Activated B cell treated with CpG ODN at 0.5 μM for 24 hours (primary cell): ENCODE measurements around the gene YARS1. TPM values are rescaled to one million over a fixed set of nuclear protein-coding genes. Genes with fewer than 3 reads are reported as not detected.

Experiments
- ATAC-seq: fragments of 200-7000 bp; cut with Tn5 transposase; one replicate; pipeline ENCODE4 v1.10.0; 2021; ENCODE audit warnings: low read depth, mild to moderate bottlenecking, moderate library complexity
- CTCF ChIA-PET: fragments of 350-600 bp; sonication (Branson Sonifier 250); formaldehyde crosslinking; loops from one replicate; lab custom pipeline; 2021; ENCODE audit warnings: antibody characterized with exemption; lab: Charles Lee
- POLR2A ChIA-PET: fragments of 350-600 bp; sonication (Branson Sonifier 250); formaldehyde crosslinking; loops from one replicate; lab custom pipeline; 2021; ENCODE audit warnings: antibody characterized with exemption; lab: Charles Lee
- DNase-seq: peaks from one replicate; pipeline ENCODE4 v3.0.0; 2022
- H3K27ac Mint-ChIP-seq: one replicate; pipeline ENCODE4 v1.8.0; 2020; ENCODE audit warnings: mixed read lengths
- H3K27me3 Mint-ChIP-seq: one replicate; pipeline ENCODE4 v1.8.0; 2021; ENCODE audit warnings: mixed read lengths
- H3K36me3 Mint-ChIP-seq: one replicate; pipeline ENCODE4 v1.8.0; 2021; ENCODE audit warnings: low read depth, mixed read lengths
- H3K4me1 Mint-ChIP-seq: one replicate; pipeline ENCODE4 v1.8.0; 2021; ENCODE audit warnings: mixed read lengths
- H3K4me3 Mint-ChIP-seq: one replicate; pipeline ENCODE4 v1.8.0; 2020; ENCODE audit warnings: mild to moderate bottlenecking, mixed read lengths
- H3K9me3 Mint-ChIP-seq: one replicate; pipeline ENCODE4 v1.8.0; 2020; ENCODE audit warnings: mixed read lengths
- intact Hi-C: fragments of 100-400 bp; cut with micrococcal nuclease; formaldehyde crosslinking; loops from one replicate; pipeline ENCODE4 v1.15.1; 2024
- total RNA-seq: library from RNA; stranded (reverse); gene quantifications from 2 replicates; pipeline ENCODE4 v1.2.3, GENCODE V29; 2022
- TF ChIP-seq, protein P1 (sequence below): fragments of 200-600 bp; IDR thresholded peaks from one replicate; pipeline ENCODE4 v1.8.0; 2022; ENCODE audit warnings: antibody characterized with exemption, mild to moderate bottlenecking

The YARS1 gene
- total RNA-seq, 1 donor from 2014 or later: 232 TPM

DNA sequence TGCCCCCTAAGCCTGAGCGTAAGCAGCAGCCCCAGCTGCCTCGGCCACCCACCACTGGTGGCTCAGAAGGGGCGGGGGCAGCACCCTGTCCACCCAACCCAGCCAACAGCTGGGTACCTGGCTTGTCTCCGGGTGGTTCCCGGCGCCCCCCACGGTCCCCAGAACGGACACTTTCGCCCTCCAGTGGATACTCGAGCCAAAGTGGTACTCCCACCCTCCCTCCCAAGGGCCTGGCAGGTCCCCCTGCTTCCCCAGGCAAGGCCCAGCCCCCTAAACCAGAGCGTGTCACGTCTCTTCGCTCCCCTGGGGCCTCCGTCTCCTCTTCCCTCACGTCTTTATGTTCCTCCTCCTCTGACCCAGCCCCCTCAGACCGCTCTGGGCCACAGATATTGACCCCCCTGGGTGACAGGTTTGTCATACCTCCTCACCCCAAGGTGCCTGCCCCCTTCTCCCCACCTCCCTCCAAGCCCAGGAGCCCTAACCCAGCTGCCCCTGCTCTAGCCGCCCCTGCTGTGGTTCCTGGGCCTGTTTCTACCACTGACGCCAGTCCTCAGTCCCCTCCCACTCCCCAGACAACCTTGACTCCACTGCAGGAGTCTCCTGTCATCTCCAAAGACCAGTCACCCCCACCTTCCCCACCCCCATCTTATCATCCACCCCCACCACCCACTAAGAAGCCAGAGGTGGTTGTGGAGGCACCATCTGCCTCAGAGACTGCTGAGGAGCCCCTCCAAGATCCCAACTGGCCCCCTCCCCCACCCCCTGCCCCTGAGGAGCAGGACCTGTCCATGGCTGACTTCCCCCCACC lies 46.2 kb downstream of the YARS1 start:
- TF ChIP-seq, protein P1, sequence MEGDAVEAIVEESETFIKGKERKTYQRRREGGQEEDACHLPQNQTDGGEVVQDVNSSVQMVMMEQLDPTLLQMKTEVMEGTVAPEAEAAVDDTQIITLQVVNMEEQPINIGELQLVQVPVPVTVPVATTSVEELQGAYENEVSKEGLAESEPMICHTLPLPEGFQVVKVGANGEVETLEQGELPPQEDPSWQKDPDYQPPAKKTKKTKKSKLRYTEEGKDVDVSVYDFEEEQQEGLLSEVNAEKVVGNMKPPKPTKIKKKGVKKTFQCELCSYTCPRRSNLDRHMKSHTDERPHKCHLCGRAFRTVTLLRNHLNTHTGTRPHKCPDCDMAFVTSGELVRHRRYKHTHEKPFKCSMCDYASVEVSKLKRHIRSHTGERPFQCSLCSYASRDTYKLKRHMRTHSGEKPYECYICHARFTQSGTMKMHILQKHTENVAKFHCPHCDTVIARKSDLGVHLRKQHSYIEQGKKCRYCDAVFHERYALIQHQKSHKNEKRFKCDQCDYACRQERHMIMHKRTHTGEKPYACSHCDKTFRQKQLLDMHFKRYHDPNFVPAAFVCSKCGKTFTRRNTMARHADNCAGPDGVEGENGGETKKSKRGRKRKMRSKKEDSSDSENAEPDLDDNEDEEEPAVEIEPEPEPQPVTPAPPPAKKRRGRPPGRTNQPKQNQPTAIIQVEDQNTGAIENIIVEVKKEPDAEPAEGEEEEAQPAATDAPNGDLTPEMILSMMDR: no peak
- Mint-ChIP-seq H3K4me1 (no peaks in the 10 kb centered on the region), H3K36me3 (peaks cover 24% of the 10 kb centered on the region), H3K27me3 (no peaks in the 10 kb centered on the region), H3K9me3 (no peaks in the 10 kb centered on the region), H3K27ac (no peak overlapping the region), H3K4me3 (no peak overlapping the region)
- ChIA-PET CTCF (no interaction called here), POLR2A (no interaction called here)
- intact Hi-C loops: loop anchor here (5.0 kb wide), 1 partner anchor 101 kb away; the partner anchor contains the start of gene FNDC5
- DNase-seq: no peak
- no peak for ATAC-seq

DNA sequence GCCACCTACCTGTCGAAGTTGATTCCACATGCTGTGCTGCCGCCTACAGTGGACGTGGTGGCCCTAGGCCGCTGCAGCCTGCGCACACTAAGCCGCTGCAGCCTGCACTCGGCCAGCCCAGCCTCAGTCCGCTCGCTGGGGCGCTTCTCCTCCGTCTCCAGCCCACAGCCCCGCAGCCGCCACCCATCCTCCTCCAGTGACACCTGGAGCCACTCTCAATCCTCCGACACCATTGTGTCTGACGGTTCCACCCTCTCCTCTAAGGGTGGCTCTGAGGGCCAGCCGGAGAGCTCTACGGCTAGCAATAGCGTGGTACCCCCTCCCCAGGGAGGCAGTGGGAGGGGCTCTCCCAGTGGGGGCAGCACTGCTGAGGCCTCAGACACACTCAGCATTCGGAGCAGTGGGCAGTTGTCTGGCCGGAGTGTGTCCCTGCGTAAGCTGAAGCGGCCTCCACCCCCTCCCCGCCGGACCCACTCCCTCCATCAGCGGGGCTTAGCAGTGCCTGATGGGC lies 46.9 kb downstream of the YARS1 start:
- H3K27me3 Mint-ChIP-seq: no peaks in the 10 kb centered on the region
- no peaks in the 10 kb centered on the region for H3K4me1 Mint-ChIP-seq
- no peaks in the 10 kb centered on the region for H3K9me3 Mint-ChIP-seq
- intact Hi-C loops: loop anchor here (5.0 kb wide), 1 partner anchor 102 kb away; the partner anchor contains the start of gene FNDC5
- H3K36me3 Mint-ChIP-seq: peaks cover 18% of the 10 kb centered on the region
- DNase-seq: no peak
- no peak overlapping the region for H3K27ac Mint-ChIP-seq
- ChIA-PET CTCF (no interaction called here), POLR2A (no interaction called here)
- H3K4me3 Mint-ChIP-seq: no peak overlapping the region
- TF ChIP-seq, protein P1: no peak
- no peak for ATAC-seq

DNA sequence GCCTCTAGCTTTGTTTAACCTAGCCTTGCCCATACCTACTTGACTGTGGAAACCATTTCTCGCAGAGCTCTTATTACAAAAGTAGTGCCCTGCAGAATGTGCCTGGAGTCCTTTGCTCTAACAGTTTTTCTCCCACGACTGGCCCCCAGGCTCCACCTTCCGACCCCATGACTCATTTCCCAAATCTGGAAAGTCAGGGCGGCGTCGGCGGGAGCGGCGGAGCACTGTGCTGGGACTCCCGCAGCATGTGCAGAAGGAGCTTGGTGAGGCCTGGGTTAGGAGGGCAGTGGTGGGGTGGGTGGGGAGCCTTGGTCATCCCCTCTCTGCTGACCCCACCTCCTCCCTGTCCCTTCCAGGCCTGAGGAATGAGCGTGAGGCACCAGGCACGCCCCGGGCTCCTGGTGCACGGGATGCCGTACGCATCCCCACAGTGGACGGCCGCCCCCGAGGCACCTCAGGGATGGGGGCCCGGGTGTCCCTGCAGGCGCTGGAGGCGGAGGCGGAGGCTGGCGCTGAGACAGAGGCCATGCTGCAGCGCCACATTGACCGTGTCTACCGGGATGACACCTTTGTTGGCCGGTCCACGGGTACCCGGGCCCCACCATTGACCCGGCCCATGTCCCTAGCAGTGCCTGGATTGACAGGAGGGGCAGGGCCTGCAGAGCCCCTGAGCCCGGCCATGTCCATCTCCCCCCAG lies 47.5 kb downstream of the YARS1 start:
- TF ChIP-seq, protein P1: no peak
- ATAC-seq (no peak), DNase-seq (no peak)
- intact Hi-C loops: loop anchor here (5.0 kb wide), 1 partner anchor 103 kb away; the partner anchor contains the start of gene FNDC5
- no peak overlapping the region for H3K4me3 Mint-ChIP-seq
- no peaks in the 10 kb centered on the region for H3K4me1 Mint-ChIP-seq
- ChIA-PET POLR2A (no interaction called here), CTCF (interaction anchor here (1.1 kb wide), 1 partner anchor 249 kb away, joined by 4 read pairs; no protein-coding TSS in a partner anchor)
- H3K9me3 Mint-ChIP-seq: no peaks in the 10 kb centered on the region
- H3K27ac Mint-ChIP-seq: no peak overlapping the region
- H3K27me3 Mint-ChIP-seq: no peaks in the 10 kb centered on the region
- peaks cover 12% of the 10 kb centered on the region for H3K36me3 Mint-ChIP-seq

DNA sequence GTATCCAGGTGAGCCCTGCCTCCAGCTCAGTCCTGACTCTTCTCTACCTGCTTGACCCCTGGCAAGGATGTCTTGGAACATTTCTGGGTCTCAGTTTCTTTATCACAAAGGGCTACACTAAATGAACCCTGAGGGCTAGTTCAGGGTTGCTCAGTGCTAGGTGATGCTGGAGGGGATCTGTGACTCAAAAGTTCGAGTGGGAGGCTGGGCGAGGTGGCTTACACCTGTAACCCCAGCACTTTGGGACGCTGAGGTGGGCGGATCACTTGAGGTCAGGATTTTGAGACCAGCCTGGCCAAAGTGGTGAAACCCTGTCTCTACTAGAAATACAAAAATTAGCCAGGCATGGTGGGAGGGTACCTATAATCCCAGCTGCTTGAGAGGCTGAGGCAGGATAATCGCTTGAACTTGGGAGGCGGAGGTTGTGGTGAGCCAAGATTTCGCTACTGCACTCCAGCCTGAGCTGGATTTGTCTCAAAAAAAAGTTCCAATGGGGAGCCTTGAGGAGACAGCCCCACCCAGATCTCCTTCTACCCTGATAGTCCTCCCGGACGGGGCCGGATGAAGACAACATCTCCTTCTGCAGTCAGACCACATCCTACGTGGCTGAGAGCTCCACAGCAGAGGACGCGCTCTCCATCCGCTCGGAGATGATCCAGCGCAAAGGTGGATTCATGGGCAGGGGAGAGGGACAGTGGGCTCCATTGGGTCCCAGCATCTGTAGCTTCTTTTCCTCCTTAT lies 48.9 kb downstream of the YARS1 start:
- no peaks in the 10 kb centered on the region for H3K4me1 Mint-ChIP-seq
- H3K27me3 Mint-ChIP-seq: no peaks in the 10 kb centered on the region
- H3K36me3 Mint-ChIP-seq: peaks cover 3% of the 10 kb centered on the region
- no peak overlapping the region for H3K27ac Mint-ChIP-seq
- CTCF ChIA-PET: no interaction called here
- no peak for ATAC-seq
- no peak overlapping the region for H3K4me3 Mint-ChIP-seq
- H3K9me3 Mint-ChIP-seq: no peaks in the 10 kb centered on the region
- intact Hi-C loops: no loop called here
- POLR2A ChIA-PET: no interaction called here
- TF ChIP-seq, protein P1: no peak
- DNase-seq: no peak
